ENCODE data around the gene JAK1.
"Not testable (repeated sequence)": the region's sequence is repeated elsewhere in the genome, so short reads cannot be mapped to it uniquely, and the experiment has no call there.

JAK1 gene

DNA sequence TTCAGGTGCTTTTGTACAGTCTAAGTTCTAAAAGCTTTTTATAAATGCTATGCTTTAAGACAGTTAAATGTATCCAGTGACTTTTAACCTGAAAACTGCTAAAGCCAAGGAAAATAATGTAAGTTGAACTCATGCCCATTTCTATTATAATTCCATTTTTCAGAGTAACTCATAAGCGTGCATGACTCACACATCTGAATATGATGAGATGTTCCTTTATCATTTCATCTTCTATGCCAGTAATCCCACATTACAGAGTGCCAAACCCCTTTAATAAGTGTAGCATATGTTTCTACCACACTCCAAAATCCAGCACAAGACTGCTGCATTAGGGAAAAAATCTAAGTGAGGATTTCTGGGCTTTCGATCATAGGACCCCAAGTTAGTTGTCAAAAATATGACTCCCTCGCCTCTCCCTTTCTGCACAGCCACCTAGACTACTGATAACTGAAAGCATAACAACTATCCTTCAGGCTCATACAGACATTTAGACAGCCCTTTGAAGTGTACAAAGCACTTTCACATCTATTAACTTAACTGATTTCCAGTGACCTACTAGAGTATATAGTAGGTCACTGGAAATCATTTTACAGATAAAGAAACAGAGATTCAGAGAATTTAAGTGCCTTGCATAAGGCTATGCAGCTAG, 45.3 kb downstream of the JAK1 start:
- TF ChIP-seq CTCF (IDR thresholded peaks at IDR 0.05; ENCODE audit: low read length) (no peak), EZH2 (optimal IDR thresholded peaks at IDR 0.05; ENCODE audit: low read depth, low read length) (no peak), EZH2phosphoT487 (IDR thresholded peaks at IDR 0.05; ENCODE audit: low read length) (no peak)
- H3K9ac ChIP-seq (ENCODE audit: low read length) = no peak overlapping the region
- no peak overlapping the region for H2AFZ ChIP-seq (ENCODE audit: low read length)
- H3K9me2 ChIP-seq (replicated peaks; ENCODE audit: insufficient read depth, low read length) = no peaks in the 10 kb centered on the region
- 0 out of 2 replicates have a peak, but pooled peaks cover 5% of the 10 kb centered on the region for H4K20me1 ChIP-seq (ENCODE audit: insufficient read depth, low read length)
- H3K36me3 ChIP-seq (replicated peaks; ENCODE audit: insufficient read depth, low read length) = no peaks in the 10 kb centered on the region
- no peak for DNase-seq
- no peak overlapping the region for H3K4me3 ChIP-seq (ENCODE audit: low read length)
- H3K27me3 ChIP-seq (replicated peaks; ENCODE audit: insufficient read depth, low read length) = no peaks in the 10 kb centered on the region
- no peak overlapping the region for H3K27ac ChIP-seq (ENCODE audit: low read length)
- peaks cover 93% of the 10 kb centered on the region for H3K79me2 ChIP-seq (ENCODE audit: low read length)
- no peaks in the 10 kb centered on the region for H3F3A ChIP-seq (ENCODE audit: insufficient read depth, low read length)
- no peak overlapping the region for H3K4me2 ChIP-seq (ENCODE audit: low read depth, low read length)
- no peaks in the 10 kb centered on the region for H3K9me3 ChIP-seq (replicated peaks; ENCODE audit: insufficient read depth, low read length)
- peaks cover 10% of the 10 kb centered on the region for H3K4me1 ChIP-seq (ENCODE audit: low read length)

- H3K9me3 ChIP-seq (replicated peaks; ENCODE audit: insufficient read depth, low read length); H3K36me3 ChIP-seq (replicated peaks; ENCODE audit: insufficient read depth, low read length); H3K27ac ChIP-seq (ENCODE audit: low read length); H3K4me3 ChIP-seq (ENCODE audit: low read length); DNase-seq; H3K9ac ChIP-seq (ENCODE audit: low read length); H3K4me1 ChIP-seq (ENCODE audit: low read length); H3K9me2 ChIP-seq (replicated peaks; ENCODE audit: insufficient read depth, low read length); H3K27me3 ChIP-seq (replicated peaks; ENCODE audit: insufficient read depth, low read length); H3F3A ChIP-seq (ENCODE audit: insufficient read depth, low read length); H4K20me1 ChIP-seq (ENCODE audit: insufficient read depth, low read length); H3K4me2 ChIP-seq (ENCODE audit: low read depth, low read length); H2AFZ ChIP-seq (ENCODE audit: low read length): not testable (repeated sequence)
- peaks cover 92% of the 10 kb centered on the region for H3K79me2 ChIP-seq (ENCODE audit: low read length)
Measured at GRCh38 chr1:64919120-64919519, 47.2 kb downstream of the JAK1 start.

GRCh38 chr1:64917907-64918306, 48.4 kb downstream of the JAK1 start:
- H3K4me2 ChIP-seq (ENCODE audit: low read depth, low read length) = no peak overlapping the region
- no peak overlapping the region for H3K9ac ChIP-seq (ENCODE audit: low read length)
- H3K27ac ChIP-seq (ENCODE audit: low read length) = no peak overlapping the region
- peaks cover 91% of the 10 kb centered on the region for H3K79me2 ChIP-seq (ENCODE audit: low read length)
- DNase-seq = no peak
- 0 out of 2 replicates have a peak, but pooled peaks cover 4% of the 10 kb centered on the region for H4K20me1 ChIP-seq (ENCODE audit: insufficient read depth, low read length)
- no peaks in the 10 kb centered on the region for H3K27me3 ChIP-seq (replicated peaks; ENCODE audit: insufficient read depth, low read length)
- peaks cover 10% of the 10 kb centered on the region for H3K4me1 ChIP-seq (ENCODE audit: low read length)
- H3K4me3 ChIP-seq (ENCODE audit: low read length) = no peak overlapping the region
- H3F3A ChIP-seq (ENCODE audit: insufficient read depth, low read length) = no peaks in the 10 kb centered on the region
- no peak for TF ChIP-seq EZH2phosphoT487 (IDR thresholded peaks at IDR 0.05; ENCODE audit: low read length)
- TF ChIP-seq CTCF (IDR thresholded peaks at IDR 0.05; ENCODE audit: low read length) = no peak
- TF ChIP-seq EZH2 (optimal IDR thresholded peaks at IDR 0.05; ENCODE audit: low read depth, low read length) = no peak
- no peak overlapping the region for H2AFZ ChIP-seq (ENCODE audit: low read length)
- no peaks in the 10 kb centered on the region for H3K9me2 ChIP-seq (replicated peaks; ENCODE audit: insufficient read depth, low read length)
- H3K36me3 ChIP-seq (replicated peaks; ENCODE audit: insufficient read depth, low read length) = no peaks in the 10 kb centered on the region
- no peaks in the 10 kb centered on the region for H3K9me3 ChIP-seq (replicated peaks; ENCODE audit: insufficient read depth, low read length)

GRCh38 chr1:64917328-64917861, 49.0 kb downstream of the JAK1 start:
- Histone ChIP-seq H4K20me1 (ENCODE audit: insufficient read depth, low read length) (peaks cover 7% of the 10 kb centered on the region; the same call in 1 of the 2 replicates), H3K4me1 (ENCODE audit: low read length) (peaks cover 10% of the 10 kb centered on the region), H3K9me2 (replicated peaks; ENCODE audit: insufficient read depth, low read length) (no peaks in the 10 kb centered on the region), H3K9ac (ENCODE audit: low read length) (no peak overlapping the region), H3K27ac (ENCODE audit: low read length) (no peak overlapping the region), H3K27me3 (replicated peaks; ENCODE audit: insufficient read depth, low read length) (no peaks in the 10 kb centered on the region), H3K9me3 (replicated peaks; ENCODE audit: insufficient read depth, low read length) (no peaks in the 10 kb centered on the region), H3K4me3 (ENCODE audit: low read length) (no peak overlapping the region), H3K4me2 (ENCODE audit: low read depth, low read length) (no peak overlapping the region), H3F3A (ENCODE audit: insufficient read depth, low read length) (no peaks in the 10 kb centered on the region), H2AFZ (ENCODE audit: low read length) (no peak overlapping the region), H3K79me2 (ENCODE audit: low read length) (peaks cover 90% of the 10 kb centered on the region), H3K36me3 (replicated peaks; ENCODE audit: insufficient read depth, low read length) (no peaks in the 10 kb centered on the region)
- no peak for DNase-seq
- TF ChIP-seq EZH2 (optimal IDR thresholded peaks at IDR 0.05; ENCODE audit: low read depth, low read length) (no peak), EZH2phosphoT487 (IDR thresholded peaks at IDR 0.05; ENCODE audit: low read length) (no peak), CTCF (IDR thresholded peaks at IDR 0.05; ENCODE audit: low read length) (no peak)

All from MM.1S (cell line).